Midbrain (tissue), 1 donor: ENCODE data around the gene CLDN22.
"Not testable (repeated sequence)": the region's sequence is repeated elsewhere in the genome, so short reads cannot be mapped to it uniquely, and the experiment has no call there.

Experiments used
- DNase-seq: peaks from one replicate; lab custom pipeline; 2025; lab: John Stamatoyannopoulos, UW

CLDN22 gene

DNA sequence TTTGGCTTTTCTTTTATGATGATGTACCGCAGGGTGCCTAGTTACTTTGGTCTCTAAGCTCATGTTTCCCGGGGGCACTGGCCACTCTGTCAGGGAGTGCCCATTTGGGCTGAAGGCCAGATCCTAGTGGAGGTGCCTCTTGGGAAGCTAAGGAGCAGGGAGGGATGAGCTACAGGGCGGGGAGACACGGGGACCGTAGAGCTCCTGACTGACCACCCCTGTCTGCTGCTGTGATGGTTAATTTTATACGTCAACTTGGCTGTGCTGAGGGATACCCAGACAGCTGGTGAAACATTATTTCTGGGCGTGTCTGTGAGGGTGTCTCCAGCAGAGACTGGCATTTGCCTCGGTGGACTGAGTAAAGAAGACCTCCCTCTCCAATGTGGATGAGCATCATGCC, 27.1 kb upstream of the CLDN22 start:
- DNase-seq, result no peak

GRCh38 chr4:183345261-183345660, 25.2 kb upstream of the CLDN22 start:
- no peak for DNase-seq

DNA sequence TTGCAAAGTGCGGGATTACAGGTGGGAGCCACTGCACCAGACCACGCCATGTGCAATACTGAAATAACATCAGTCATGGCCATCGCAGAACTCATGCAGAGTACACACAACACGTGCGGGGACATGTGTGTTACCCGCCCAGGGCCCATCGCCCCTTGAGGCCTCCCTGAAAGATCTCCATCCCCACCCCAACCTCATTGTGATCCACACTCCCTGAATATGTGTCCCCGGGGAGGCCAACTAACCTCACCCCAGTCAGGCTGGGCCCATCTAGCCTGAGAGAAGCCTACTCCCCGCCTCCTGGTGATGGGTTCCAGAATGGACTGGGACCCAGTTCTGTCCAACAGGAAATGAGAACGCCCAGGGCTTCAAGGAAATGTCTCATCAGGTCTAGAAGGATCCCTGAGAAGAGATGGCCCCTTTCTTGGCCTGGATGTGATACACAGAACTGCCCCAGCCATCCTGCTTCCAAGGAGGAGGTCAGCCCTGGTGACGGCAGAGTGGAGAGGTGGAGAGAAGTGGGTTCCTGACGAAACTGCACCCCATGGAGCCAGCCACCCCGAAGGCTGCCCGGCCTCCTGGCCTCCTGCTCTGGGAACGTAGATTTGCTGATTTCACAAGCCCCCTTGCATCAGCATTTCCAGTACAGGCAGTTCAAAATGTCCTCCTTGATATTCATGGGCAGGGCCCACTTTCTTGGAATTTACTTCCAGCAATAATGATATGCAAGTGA, 24.6 kb upstream of the CLDN22 start:
- no peak for DNase-seq

DNA sequence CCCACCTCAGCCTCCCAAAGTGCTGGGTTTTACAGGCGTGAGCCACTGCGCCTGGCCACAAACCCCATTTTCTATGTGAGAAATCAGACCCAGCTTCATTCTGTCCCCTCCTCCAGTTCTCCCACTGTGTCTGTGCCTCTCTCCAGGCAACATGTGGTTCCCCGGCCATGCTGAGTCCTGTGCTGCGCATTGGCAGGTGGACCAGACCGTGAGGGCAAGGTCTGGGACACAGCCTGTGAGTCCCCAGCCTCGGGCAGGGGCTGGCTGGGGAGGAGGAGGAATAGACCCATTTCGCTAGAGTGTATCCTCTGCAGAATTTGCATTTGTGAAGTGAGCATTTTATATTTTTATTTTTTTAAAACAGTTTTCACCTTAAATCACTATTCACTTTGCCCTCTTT, 23.7 kb upstream of the CLDN22 start:
- DNase-seq, result no peak

DNA sequence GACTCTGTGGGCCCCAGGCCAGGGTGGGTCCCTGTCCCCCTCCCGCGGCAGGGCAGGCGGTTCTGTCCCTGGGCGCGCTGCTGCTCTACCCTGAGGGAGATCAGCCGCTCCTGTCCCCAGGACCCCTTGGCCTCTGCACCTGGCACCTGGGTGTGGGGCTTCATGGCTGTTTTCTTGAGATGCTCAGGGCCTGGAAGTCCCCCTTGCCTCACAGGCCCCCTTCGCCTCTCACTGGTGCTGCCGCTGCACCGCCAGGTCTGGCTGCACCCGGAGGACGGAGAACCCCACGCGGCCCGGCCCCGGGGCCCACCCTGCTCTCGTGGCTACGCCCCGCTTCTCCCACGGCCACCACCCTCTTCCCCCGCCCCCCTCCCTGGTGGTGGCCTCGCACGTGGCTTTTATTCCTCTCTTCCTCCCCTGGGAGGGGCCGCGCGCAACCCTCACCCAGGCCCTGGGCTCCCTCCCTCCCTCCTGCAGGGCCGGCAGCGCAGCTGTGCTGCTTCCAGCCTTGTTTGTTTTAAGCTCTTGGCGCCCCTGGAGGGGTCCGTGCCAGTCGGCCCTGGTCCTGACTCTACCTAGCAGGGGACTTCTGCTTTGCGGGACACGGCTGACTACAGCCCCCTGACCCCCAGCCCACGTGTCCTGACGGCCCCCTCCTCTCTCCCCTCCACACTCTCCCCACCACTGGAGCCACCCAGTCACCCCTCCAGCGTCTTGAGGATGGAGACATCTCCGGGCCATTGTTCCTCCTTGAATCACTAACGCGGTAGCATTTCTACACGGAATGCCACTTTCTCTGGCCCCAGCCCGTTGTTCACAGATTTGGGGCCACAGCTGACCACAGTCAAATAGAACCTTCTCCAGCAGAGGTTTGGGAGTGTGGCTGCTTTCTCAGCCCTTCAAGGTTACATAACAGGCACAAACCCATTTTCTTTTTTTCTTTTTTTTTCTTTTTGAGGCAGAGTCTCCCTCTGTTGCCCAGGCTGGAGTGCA, 22.8 kb upstream of the CLDN22 start:
- no peak for DNase-seq

DNA sequence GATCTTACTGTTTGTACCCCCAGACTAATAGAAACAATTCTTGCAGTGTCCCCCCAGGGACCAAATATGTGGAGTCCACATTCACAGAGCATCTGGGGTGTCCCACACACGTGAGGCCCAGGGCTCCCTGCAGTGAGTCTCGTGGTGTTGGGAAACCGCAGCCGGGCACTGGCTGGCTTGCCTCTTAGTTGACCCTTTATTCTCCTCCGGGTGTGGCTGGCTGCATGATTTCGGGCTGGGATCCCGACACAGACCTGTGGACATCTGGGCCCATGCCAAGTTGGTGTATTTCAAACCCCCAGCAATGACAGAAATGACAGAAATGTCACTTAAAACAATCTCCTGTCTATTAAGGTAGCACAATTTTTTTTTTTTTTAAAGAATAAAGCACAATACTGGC, 17.8 kb upstream of the CLDN22 start:
- no peak for DNase-seq

DNA sequence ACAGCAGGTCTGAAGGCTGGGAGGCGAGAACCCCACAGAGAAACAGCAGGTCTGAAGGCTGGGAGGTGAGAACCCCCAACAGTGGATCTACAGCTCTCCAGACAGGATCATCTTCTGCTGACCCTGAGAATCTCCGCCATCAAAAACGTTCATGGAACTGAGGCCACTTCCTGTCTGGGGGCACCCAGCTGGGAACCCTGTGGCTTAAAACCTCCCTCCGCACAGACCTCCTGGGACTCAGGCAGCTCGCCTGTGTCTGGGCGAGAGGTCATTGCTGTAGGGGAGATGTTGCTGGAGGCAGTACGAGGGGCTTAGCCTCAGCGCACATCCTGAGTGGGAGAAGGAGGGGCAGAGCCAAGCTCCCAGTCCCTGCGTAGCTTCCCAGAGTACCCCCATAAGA, 17.3 kb upstream of the CLDN22 start:
- DNase-seq, result no peak

GRCh38 chr4:183335369-183335940, 15.4 kb upstream of the CLDN22 start:
- no peak for DNase-seq

GRCh38 chr4:183333983-183334382, 13.9 kb upstream of the CLDN22 start:
- no peak for DNase-seq

DNA sequence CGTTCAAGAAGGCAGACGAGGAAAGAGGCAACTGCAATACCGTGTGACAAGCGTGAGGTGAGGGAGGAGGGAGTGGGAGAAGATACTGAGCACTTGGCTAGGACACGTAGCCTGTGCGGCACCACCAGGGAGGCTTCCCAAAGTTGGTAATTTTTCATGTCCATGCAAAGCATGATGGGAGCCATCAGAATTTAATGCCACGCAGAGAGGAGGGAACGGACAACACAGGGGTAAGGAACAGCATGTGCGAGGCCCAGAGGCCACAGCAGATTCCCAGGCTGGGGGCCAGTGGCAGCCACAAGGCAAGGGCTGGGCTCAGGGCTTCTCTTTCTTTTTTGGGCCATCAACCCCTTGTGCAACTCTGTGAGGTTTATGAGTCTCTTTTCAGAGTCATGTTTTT, 13.1 kb upstream of the CLDN22 start:
- no peak for DNase-seq

DNA sequence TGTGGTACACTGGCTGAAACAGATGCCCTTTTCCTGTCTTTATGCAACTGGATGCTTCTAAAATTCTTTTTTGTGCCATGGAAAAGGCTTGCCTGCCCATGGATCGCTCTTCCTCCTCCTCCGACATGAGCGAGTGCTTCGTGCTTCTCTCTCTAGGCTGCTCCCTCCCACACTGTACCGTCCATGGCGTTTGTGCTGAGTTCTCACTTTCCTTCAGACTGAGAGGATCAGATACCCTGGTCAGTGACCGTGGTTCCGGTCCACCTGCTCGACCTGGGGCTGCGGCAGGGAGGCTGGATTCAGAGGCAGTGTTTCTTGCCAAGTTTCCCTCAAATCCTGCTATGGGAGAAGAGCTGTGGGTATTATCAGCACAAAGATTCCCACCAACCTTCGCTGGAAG, 12.4 kb upstream of the CLDN22 start:
- no peak for DNase-seq

DNA sequence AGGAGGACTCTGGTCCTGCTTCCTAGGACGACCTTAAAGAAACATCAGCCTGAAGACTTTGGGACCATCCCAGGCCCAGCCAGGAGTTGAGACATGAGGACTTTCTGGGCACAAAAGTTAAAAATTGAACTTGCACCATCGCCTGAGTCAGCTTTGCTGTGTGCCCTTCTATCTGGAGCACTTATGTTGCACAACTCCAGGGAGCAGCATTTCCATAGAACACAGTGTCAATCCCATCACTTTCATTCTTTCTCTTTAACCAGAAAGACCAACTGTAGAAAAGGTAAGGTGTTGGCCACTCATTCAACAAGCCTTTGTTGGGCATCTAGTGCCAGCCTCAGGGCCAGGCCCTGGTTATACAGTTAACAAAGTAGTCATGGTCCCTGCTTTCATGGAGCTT, 10.8 kb upstream of the CLDN22 start:
- no peak for DNase-seq

DNA sequence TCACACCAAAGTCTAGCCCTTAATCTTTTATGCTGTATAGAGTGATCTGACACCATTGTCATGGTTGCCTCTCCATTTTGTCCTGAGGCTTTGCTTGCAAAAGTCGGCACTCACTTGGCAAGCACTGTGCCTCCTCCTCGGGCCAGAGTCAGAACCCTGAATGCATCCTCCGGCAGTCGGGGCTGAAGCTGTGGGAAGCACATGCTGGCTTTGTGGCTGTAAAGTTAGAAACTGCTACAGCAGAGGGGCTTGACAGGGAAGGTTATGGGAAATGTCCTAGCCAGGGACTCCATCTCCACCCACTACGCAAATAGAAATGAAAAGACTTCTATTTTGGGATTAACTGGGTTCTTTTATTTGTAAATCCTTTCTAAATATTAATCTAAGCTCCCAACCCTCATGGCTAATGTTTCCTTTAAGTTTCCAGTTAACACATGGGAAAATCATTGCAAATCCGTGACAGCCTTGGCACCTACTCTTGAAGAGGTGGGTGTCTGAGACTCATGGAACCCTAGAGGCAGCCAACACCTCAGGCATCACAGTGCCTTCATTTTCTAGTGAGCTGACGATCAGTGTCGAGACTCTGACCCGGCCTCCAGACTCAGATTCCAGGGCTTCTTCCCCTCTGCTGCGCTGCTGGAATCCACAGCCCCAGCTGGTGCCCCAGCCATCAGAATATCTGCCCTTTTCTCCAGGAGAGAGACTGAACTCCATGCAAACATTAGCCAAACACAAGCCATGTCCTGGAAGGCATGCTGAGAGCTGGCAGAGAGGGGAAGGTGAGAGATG, 10.1 kb upstream of the CLDN22 start:
- no peak for DNase-seq

GRCh38 chr4:183329244-183329643, 9.2 kb upstream of the CLDN22 start:
- DNase-seq, result no peak

- no peak for DNase-seq
These were observed 8.8 kb upstream of the CLDN22 start for GRCh38 chr4:183328832-183329231.

DNA sequence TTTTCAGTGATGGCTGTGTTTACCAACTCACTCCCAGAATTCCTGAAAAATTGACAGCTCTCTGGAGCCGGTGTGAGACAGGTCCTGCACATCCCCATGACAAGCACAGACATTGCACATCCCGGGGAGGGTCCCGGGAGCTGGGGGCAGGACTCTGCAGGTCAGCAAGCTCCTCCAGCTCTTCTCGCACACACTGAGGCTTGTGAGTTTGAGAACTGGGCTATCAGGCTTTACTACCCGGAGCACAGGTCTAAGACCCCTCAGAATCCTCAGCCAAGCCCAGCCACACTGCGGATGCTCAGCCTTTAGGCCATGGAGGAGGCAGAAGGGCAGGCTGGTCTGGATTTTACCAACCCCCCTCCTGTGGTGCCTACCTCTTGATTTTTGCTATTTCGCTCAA, 7.8 kb upstream of the CLDN22 start:
- no peak for DNase-seq

DNA sequence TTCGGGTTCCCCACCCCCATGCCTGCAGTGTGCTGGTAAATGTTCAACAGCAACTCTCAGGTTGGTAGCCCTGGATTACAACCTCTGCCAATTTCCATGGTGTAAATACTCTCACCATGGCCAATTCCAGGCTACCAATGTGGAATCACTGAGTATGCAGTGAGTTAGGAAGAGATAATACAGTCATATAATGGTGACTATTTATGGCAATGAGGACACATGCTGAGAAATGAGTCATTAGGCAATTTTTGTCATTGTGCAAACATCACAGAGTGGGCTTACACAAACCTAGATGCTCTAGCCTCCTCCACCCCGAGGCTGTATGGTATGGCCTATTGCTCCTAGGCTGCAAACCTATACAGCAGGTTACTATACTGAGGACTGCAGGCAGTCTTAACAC, 6.8 kb upstream of the CLDN22 start:
- DNase-seq, result no peak

- DNase-seq, result not testable (repeated sequence)
These were observed 6.3 kb upstream of the CLDN22 start for GRCh38 chr4:183326387-183326786.

DNA sequence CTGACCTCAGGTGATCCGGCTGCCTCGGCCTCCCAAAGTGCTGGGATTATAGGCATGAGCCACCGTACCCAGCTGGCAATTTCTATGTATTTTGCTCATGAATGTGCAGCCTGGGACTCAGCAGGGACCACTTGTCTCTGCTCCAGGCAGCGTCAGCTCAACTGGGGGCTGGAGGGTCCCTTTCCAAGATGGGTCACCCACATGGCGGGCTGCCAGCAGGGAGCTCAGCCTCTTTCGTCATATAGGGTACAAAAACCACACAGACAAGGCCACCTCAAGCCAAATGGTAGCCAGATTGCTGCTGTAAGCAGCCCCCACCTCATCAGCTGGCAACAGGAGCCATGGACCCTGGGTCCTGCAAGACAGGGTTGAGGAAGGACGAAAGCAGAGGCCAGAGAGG, 4.5 kb upstream of the CLDN22 start:
- no peak for DNase-seq

- not testable (repeated sequence) for DNase-seq
These were observed 4.0 kb upstream of the CLDN22 start for GRCh38 chr4:183324056-183324455.

DNA sequence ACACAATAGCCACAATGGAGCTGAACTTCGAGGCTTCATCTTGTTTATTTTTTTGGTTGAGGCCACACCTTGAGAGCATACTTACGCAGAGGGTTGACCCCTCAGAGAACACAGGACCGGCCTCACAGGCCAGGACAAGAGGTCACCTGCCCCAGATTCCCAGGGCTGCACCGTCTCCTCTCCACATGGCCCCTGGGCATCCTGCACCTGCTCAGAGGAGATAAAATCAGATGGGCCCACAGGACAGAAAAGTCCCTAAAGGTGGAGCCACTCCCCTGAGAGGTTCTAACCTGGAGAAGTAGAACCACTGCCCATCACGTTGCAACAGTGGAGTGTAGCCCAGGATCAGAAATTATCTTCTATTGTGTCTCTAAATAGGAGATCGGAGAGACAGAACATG, 3.2 kb upstream of the CLDN22 start:
- DNase-seq, result no peak

GRCh38 chr4:183322326-183322725, 2.2 kb upstream of the CLDN22 start, which contains the start of gene CLDN24:
CLDN24 (minus strand) TSS chr4:183322426; CDS start chr4:183322426, 0 bp downstream.
- DNase-seq, result no peak
